Upper lobe of left lung (tissue), 4 donors: ENCODE results near the gene PROSER3.

ENCODE experiments used
- EP300 ChIP-seq, 4 donors: sonication (generic); formaldehyde crosslinking; IDR thresholded peaks; one replicate each; pipeline ENCODE4 v1.5.1; 2017; ENCODE audit warnings: antibody characterized with exemption in 4 of 4, control low read depth in 2 of 4
- POLR2A ChIP-seq, 4 donors: fragments of 450-650 bp; IDR thresholded peaks; one replicate each; pipeline ENCODE4 v1.5.1; 2016 to 2017; ENCODE audit warnings: antibody characterized with exemption in 4 of 4, mild to moderate bottlenecking in 2 of 4
- POLR2AphosphoS5 ChIP-seq, 2 donors: sonication (generic); formaldehyde crosslinking; IDR thresholded peaks; one replicate each; pipeline ENCODE4 v1.5.1; 2017; ENCODE audit warnings: antibody characterized with exemption in 2 of 2
- TF ChIP-seq, protein P1 (sequence below), 6 experiments: fragments of 450-650 bp in 4 of 6; fragments of 200-600 bp in 2 of 6; sonication (generic) in 2 of 6; IDR thresholded peaks; one replicate each; pipeline ENCODE4 v1.5.1; 2016 to 2019; ENCODE audit warnings: antibody characterized with exemption in 6 of 6

DNA sequence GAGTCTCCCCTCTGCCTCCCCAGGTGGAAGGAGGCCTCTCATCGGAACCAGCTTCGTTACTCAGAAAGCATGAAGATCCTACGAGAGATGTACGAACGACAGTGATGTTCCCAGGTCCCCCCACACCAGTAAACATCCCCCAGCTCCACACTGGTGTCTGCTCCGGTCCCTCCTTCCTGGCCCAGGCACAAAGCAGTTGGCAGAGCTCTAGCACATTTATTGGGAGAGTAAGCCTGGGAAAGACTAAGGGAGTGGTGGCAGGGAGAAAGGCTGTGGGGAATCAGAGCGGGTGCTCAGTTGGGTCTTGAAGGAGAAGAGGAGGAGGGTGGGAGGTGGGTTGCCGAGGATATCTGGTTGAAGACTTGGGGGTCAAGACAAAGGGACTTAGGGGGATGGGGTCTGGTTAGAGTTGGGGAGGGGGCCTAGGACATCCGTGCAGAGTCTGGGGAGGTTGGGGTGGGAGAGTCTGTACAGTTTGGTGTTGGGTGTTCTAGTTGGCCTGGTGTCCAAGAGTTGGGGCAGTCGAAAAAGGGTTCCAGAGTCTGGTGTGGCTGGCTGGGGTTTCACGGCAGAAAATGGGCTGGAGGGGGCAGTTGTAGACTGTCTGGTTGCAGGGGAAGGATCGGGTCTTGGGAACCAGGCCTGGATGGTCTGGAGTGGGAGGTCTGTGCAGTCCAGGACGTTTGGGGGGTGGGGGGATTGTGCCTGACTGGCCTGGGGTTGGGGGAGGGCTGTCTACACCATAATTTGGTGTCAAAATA is 3.4 kb upstream of the PROSER3 start:
- TF ChIP-seq POLR2AphosphoS5 (IDR thresholded peaks at IDR 0.05) (no peak), POLR2A (IDR thresholded peaks at IDR 0.05) (no peak), EP300 (IDR thresholded peaks at IDR 0.05) (no peak)
- TF ChIP-seq, protein P1, sequence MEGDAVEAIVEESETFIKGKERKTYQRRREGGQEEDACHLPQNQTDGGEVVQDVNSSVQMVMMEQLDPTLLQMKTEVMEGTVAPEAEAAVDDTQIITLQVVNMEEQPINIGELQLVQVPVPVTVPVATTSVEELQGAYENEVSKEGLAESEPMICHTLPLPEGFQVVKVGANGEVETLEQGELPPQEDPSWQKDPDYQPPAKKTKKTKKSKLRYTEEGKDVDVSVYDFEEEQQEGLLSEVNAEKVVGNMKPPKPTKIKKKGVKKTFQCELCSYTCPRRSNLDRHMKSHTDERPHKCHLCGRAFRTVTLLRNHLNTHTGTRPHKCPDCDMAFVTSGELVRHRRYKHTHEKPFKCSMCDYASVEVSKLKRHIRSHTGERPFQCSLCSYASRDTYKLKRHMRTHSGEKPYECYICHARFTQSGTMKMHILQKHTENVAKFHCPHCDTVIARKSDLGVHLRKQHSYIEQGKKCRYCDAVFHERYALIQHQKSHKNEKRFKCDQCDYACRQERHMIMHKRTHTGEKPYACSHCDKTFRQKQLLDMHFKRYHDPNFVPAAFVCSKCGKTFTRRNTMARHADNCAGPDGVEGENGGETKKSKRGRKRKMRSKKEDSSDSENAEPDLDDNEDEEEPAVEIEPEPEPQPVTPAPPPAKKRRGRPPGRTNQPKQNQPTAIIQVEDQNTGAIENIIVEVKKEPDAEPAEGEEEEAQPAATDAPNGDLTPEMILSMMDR (IDR thresholded peaks at IDR 0.05) = no peak
